ENCODE data around the gene ZBTB7C.

DNA sequence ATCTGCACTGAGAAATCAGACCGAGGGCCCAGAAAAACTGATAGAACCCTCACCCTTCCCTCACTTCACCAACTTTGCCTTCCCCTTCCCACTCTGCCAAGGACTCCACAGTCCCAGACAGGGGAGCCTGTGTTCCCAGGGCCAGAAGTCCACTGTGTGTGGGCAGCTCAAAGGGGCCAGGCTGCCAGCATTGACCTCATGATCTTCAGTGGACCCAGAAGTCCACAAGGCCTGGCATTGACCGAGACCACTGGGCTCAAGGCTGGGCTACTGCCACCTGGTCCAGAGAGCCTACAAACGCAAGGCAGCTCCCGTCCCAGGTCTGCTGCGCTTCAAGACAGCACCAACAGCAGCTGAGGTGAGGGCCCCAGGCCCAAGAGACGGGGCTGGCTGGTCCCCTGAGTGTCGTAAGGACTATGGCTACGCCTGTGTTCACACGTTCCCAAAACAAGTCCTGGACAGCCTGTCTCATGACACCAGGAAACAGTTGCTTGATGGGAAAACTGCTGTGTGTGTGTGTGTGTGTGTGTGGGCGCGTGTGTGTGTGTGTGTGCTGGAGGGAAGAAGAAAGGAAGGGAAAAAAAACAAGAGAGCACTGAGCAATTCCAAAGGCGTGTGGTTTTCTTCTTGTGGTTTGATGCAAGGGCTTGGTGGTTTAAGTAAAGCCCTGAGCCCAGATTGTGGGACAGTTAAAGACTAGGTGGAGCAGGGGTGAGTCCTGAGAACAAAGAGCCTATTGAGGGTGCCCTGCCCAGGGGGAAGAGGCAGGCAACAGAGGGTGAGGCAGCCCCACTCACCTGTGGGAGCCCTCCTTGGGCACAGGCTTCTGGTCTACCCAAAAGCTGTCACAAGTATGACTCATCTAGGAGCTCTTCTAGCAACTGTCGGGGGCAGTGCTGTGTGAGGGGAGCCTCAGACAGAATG, 46.6 kb upstream of the ZBTB7C start:
- TF ChIP-seq EHMT2 (IDR thresholded peaks at IDR 0.05; ENCODE audit: low read depth) (no peak), CTCF (IDR thresholded peaks at IDR 0.05) (no peak), KDM5A (IDR thresholded peaks at IDR 0.05) (no peak), KDM1A (IDR thresholded peaks at IDR 0.05; ENCODE audit: low read depth) (no peak), RFX5 (IDR thresholded peaks at IDR 0.05) (no peak), MYC (IDR thresholded peaks at IDR 0.05; ENCODE audit: borderline replicate concordance, low read length) (no peak), POLR2A (IDR thresholded peaks at IDR 0.05; ENCODE audit: low read length) (no peak), BHLHE40 (IDR thresholded peaks at IDR 0.05; ENCODE audit: low read depth, low read length) (no peak), MAX (IDR thresholded peaks at IDR 0.05) (no peak), FOSB (CRISPR knock-in tag; IDR thresholded peaks at IDR 0.05) (no peak), MAFK (IDR thresholded peaks at IDR 0.05; ENCODE audit: partially characterized antibody) (no peak), JUNB (IDR thresholded peaks at IDR 0.05) (no peak)

Data from A549 (cell line).